Naive thymus-derived CD4-positive, alpha-beta T cell (primary cell): Measurements from ENCODE around the gene PAX7. TPM values are rescaled to one million over a fixed set of nuclear protein-coding genes. Genes with fewer than 3 reads are reported as not detected.

Source experiments
- ATAC-seq: fragments of 150-1000 bp; cut with Tn5 transposase; 2 replicates; pipeline ENCODE4 v1.10.0; 2021; ENCODE audit warnings: mild to moderate bottlenecking, moderate library complexity
- CTCF ChIA-PET: fragments of 350-600 bp; sonication (Branson Sonifier 250); formaldehyde crosslinking; loops from one replicate; lab custom pipeline; 2021; ENCODE audit warnings: antibody characterized with exemption; lab: Charles Lee
- POLR2A ChIA-PET: fragments of 350-600 bp; sonication (Branson Sonifier 250); formaldehyde crosslinking; loops from one replicate; lab custom pipeline; 2021; ENCODE audit warnings: antibody characterized with exemption, inconsistent platforms; lab: Charles Lee
- DNase-seq, 9 donors: peaks; one replicate each; pipeline versions ENCODE4 v3.0.0 to v3.0.0-alpha.2; 2020 to 2022; ENCODE audit warnings: mixed read lengths in 1 of 9
- H3K27ac ChIP-seq: one replicate; pipeline ENCODE4 v1.7.0; 2013; ENCODE audit warnings: mild to moderate bottlenecking, low read depth, low read length, moderate library complexity
- H3K27me3 ChIP-seq, 2 donors: one replicate each; pipeline ENCODE4 v1.7.0; 2013; ENCODE audit warnings: low read length in 2 of 2, mild to moderate bottlenecking in 2 of 2, moderate library complexity in 2 of 2; ENCODE audit not compliant: control insufficient read depth in 2 of 2, insufficient read depth in 2 of 2
- H3K36me3 ChIP-seq, 3 experiments: 1 replicate in 2 of 3; 2 replicates in 1 of 3; pipeline ENCODE4 v1.7.0; 2013; ENCODE audit warnings: low read length in 3 of 3, mild to moderate bottlenecking in 3 of 3, moderate library complexity in 1 of 3; ENCODE audit not compliant: insufficient read depth in 3 of 3, control insufficient read depth in 2 of 3
- H3K4me1 ChIP-seq, 2 donors: one replicate each; pipeline ENCODE4 v1.7.0; 2013; ENCODE audit warnings: low read length in 2 of 2, mild to moderate bottlenecking in 2 of 2, moderate library complexity in 1 of 2; ENCODE audit not compliant: control insufficient read depth in 2 of 2, insufficient read depth in 2 of 2
- H3K4me3 ChIP-seq: 2 replicates; pipeline ENCODE4 v1.7.0; 2013; ENCODE audit warnings: mild to moderate bottlenecking, low read length
- H3K9me3 ChIP-seq, 3 experiments: 1 replicate in 2 of 3; 2 replicates in 1 of 3; pipeline ENCODE4 v1.7.0; 2013; ENCODE audit warnings: low read length in 3 of 3; ENCODE audit not compliant: control insufficient read depth in 2 of 3
- H3K27ac Mint-ChIP-seq, 9 donors: one replicate each; pipeline ENCODE4 v1.8.0; 2020 to 2022; ENCODE audit warnings: mixed read lengths in 9 of 9, mild to moderate bottlenecking in 8 of 9, moderate library complexity in 5 of 9, inconsistent platforms in 2 of 9
- H3K27me3 Mint-ChIP-seq, 5 donors: one replicate each; pipeline ENCODE4 v1.8.0; 2021 to 2022; ENCODE audit warnings: mixed read lengths in 5 of 5, mild to moderate bottlenecking in 1 of 5
- H3K36me3 Mint-ChIP-seq, 5 donors: one replicate each; pipeline ENCODE4 v1.8.0; 2020 to 2022; ENCODE audit warnings: mixed read lengths in 5 of 5, mild to moderate bottlenecking in 3 of 5, inconsistent platforms in 1 of 5
- H3K4me1 Mint-ChIP-seq, 7 donors: one replicate each; pipeline ENCODE4 v1.8.0; 2020 to 2022; ENCODE audit warnings: mixed read lengths in 7 of 7, mild to moderate bottlenecking in 3 of 7, inconsistent platforms in 1 of 7
- H3K4me3 Mint-ChIP-seq, 10 donors: one replicate each; pipeline ENCODE4 v1.8.0; 2020 to 2022; ENCODE audit warnings: mild to moderate bottlenecking in 10 of 10, mixed read lengths in 10 of 10, moderate library complexity in 6 of 10, inconsistent platforms in 2 of 10
- H3K9me3 Mint-ChIP-seq, 11 donors: one replicate each; pipeline ENCODE4 v1.8.0; 2020 to 2022; ENCODE audit warnings: mixed read lengths in 11 of 11, mild to moderate bottlenecking in 4 of 11, inconsistent platforms in 1 of 11, moderate library complexity in 1 of 11
- intact Hi-C, 2 donors: fragments of 100-400 bp; cut with micrococcal nuclease; formaldehyde crosslinking; loops; one replicate each; pipeline ENCODE4 v1.15.1; 2023
- polyA plus RNA-seq, 2 donors: library from polyadenylated mRNA; unstranded; fragments of 300-500 nt; fragmentation: Illumina TruSeq; gene quantifications; one replicate each; pipeline ENCODE4 v1.2.3, GENCODE V29; 2021
- total RNA-seq, 6 experiments: library from RNA in 5 of 6; stranded (reverse) in 5 of 6; gene quantifications; 1 replicate in 5 of 6; 2 replicates in 1 of 6; pipeline ENCODE4 v1.2.3 and lab custom pipeline; 2021 to 2026

PAX7 gene
- total and polyA plus RNA-seq, 7 experiments from 2014 or later, result not detected

- intact Hi-C loops, result no loop called here
- no peaks in the 10 kb centered on the region for H3K9me3 ChIP-seq
- Mint-ChIP-seq H3K27ac (no peak overlapping the region), H3K9me3 (peaks cover 0 to 2% (median 0%) of the 10 kb centered on the region in 11 donors), H3K4me1 (peaks cover 0 to 25% (median 7%) of the 10 kb centered on the region in 7 donors), H3K36me3 (no peaks in the 10 kb centered on the region), H3K27me3 (peaks cover 11 to 36% (median 19%) of the 10 kb centered on the region in 5 donors), H3K4me3 (no peak overlapping the region)
- ATAC-seq (no peak), DNase-seq (no peak)
- H3K4me1 ChIP-seq, result peaks cover 0 to 3% of the 10 kb centered on the region in 2 donors
- H3K4me3 ChIP-seq, result no peak overlapping the region
- H3K36me3 ChIP-seq, result no peaks in the 10 kb centered on the region
- CTCF ChIA-PET, result interaction anchor here (0.7 kb wide), 1 partner anchor 143 kb away, joined by 5 read pairs; no protein-coding TSS in a partner anchor
- POLR2A ChIA-PET, result no interaction called here
- H3K27me3 ChIP-seq, result no peaks in the 10 kb centered on the region
- H3K27ac ChIP-seq, result no peak overlapping the region
Observed at GRCh38 chr1:18676332-18676781, 45.7 kb downstream of the PAX7 start.

- ChIA-PET POLR2A (no interaction called here), CTCF (interaction anchor here (0.7 to 6.8 kb wide), 11 partner anchors 12 to 94 kb away, joined by 3 to 58 read pairs (median 5); no protein-coding TSS in a partner anchor)
- no peaks in the 10 kb centered on the region for H3K36me3 ChIP-seq
- DNase-seq (peak in 6 of 9 donors; percentile 10 to 55 (median 38)), ATAC-seq (no peak)
- peaks cover 0 to 3% (median 0%) of the 10 kb centered on the region in 11 donors for H3K9me3 Mint-ChIP-seq
- no peaks in the 10 kb centered on the region for H3K27me3 ChIP-seq
- peaks cover 0 to 3% of the 10 kb centered on the region in 2 donors for H3K4me1 ChIP-seq
- H3K27me3 Mint-ChIP-seq, result peaks cover 2 to 27% (median 14%) of the 10 kb centered on the region in 5 donors
- no peaks in the 10 kb centered on the region for H3K9me3 ChIP-seq
- no peak overlapping the region for H3K27ac ChIP-seq
- no peak overlapping the region for H3K4me3 ChIP-seq
- H3K36me3 Mint-ChIP-seq, result no peaks in the 10 kb centered on the region
- intact Hi-C loops, result loop anchor here (1.0 to 2.0 kb wide), 3 partner anchors 30 to 84 kb away; no protein-coding TSS in a partner anchor
- peaks cover 0 to 10% (median 2%) of the 10 kb centered on the region in 7 donors for H3K4me1 Mint-ChIP-seq
- no peak overlapping the region for H3K4me3 Mint-ChIP-seq
- H3K27ac Mint-ChIP-seq, result no peak overlapping the region
Observed at GRCh38 chr1:18681423-18681835, 50.8 kb downstream of the PAX7 start.

- DNase-seq (no peak), ATAC-seq (no peak)
- CTCF ChIA-PET, result interaction anchor here (0.6 to 6.8 kb wide), 4 partner anchors 18 to 85 kb away, joined by 3 to 58 read pairs (median 6); no protein-coding TSS in a partner anchor
- no peaks in the 10 kb centered on the region for H3K27me3 ChIP-seq
- intact Hi-C loops, result no loop called here
- H3K4me3 ChIP-seq, result no peak overlapping the region
- Mint-ChIP-seq H3K27me3 (peaks cover 2 to 24% (median 8%) of the 10 kb centered on the region in 5 donors), H3K9me3 (peaks cover 0 to 3% (median 0%) of the 10 kb centered on the region in 11 donors), H3K36me3 (no peaks in the 10 kb centered on the region), H3K4me3 (no peak overlapping the region), H3K27ac (no peak overlapping the region), H3K4me1 (peaks cover 0 to 5% (median 0%) of the 10 kb centered on the region in 7 donors)
- H3K27ac ChIP-seq, result no peak overlapping the region
- H3K4me1 ChIP-seq, result no peaks in the 10 kb centered on the region
- no peaks in the 10 kb centered on the region for H3K36me3 ChIP-seq
- H3K9me3 ChIP-seq, result no peaks in the 10 kb centered on the region
- POLR2A ChIA-PET, result interaction anchor here (0.6 kb wide), 1 partner anchor 86 kb away, joined by 4 read pairs; no protein-coding TSS in a partner anchor
Observed at GRCh38 chr1:18682375-18682774, 51.7 kb downstream of the PAX7 start.

GRCh38 chr1:18684303-18684702, 53.7 kb downstream of the PAX7 start:
- Mint-ChIP-seq H3K36me3 (no peaks in the 10 kb centered on the region), H3K4me1 (peaks cover 0 to 5% (median 0%) of the 10 kb centered on the region in 7 donors), H3K4me3 (no peak overlapping the region), H3K27ac (no peak overlapping the region), H3K27me3 (peaks cover 0 to 22% (median 4%) of the 10 kb centered on the region in 5 donors), H3K9me3 (peaks cover 0 to 3% (median 0%) of the 10 kb centered on the region in 11 donors)
- no peaks in the 10 kb centered on the region for H3K4me1 ChIP-seq
- H3K4me3 ChIP-seq, result no peak overlapping the region
- H3K27ac ChIP-seq, result no peak overlapping the region
- no peaks in the 10 kb centered on the region for H3K36me3 ChIP-seq
- POLR2A ChIA-PET, result no interaction called here
- no peaks in the 10 kb centered on the region for H3K27me3 ChIP-seq
- DNase-seq (no peak), ATAC-seq (no peak)
- H3K9me3 ChIP-seq, result no peaks in the 10 kb centered on the region
- CTCF ChIA-PET, result interaction anchor here (6.8 kb wide), 1 partner anchor 87 kb away, joined by 58 read pairs; no protein-coding TSS in a partner anchor
- intact Hi-C loops, result no loop called here

GRCh38 chr1:18686540-18686939, 55.9 kb downstream of the PAX7 start:
- POLR2A ChIA-PET, result no interaction called here

GRCh38 chr1:18687273-18687672, 56.6 kb downstream of the PAX7 start:
- intact Hi-C loops, result no loop called here
- Histone ChIP-seq H3K4me1 (no peaks in the 10 kb centered on the region), H3K4me3 (no peak overlapping the region), H3K27me3 (no peaks in the 10 kb centered on the region), H3K9me3 (no peaks in the 10 kb centered on the region), H3K36me3 (no peaks in the 10 kb centered on the region), H3K27ac (no peak overlapping the region)
- POLR2A ChIA-PET, result no interaction called here
- Mint-ChIP-seq H3K27me3 (peaks cover 2 to 33% (median 15%) of the 10 kb centered on the region in 5 donors), H3K4me1 (peaks cover 0 to 7% (median 0%) of the 10 kb centered on the region in 7 donors), H3K27ac (no peak overlapping the region), H3K36me3 (no peaks in the 10 kb centered on the region), H3K9me3 (no peaks in the 10 kb centered on the region), H3K4me3 (no peak overlapping the region)
- CTCF ChIA-PET, result no interaction called here
- DNase-seq (no peak), ATAC-seq (no peak)

More at GRCh38 chr1:18686540-18686939, 55.9 kb downstream of the PAX7 start:
- peaks cover 0 to 26% (median 7%) of the 10 kb centered on the region in 5 donors for H3K27me3 Mint-ChIP-seq
- no peak overlapping the region for H3K27ac Mint-ChIP-seq
- Histone ChIP-seq H3K36me3 (no peaks in the 10 kb centered on the region), H3K9me3 (no peaks in the 10 kb centered on the region), H3K27ac (no peak overlapping the region), H3K4me1 (no peaks in the 10 kb centered on the region), H3K4me3 (no peak overlapping the region), H3K27me3 (no peaks in the 10 kb centered on the region)
- peaks cover 0 to 5% (median 0%) of the 10 kb centered on the region in 7 donors for H3K4me1 Mint-ChIP-seq
- no peaks in the 10 kb centered on the region for H3K9me3 Mint-ChIP-seq
- no peak overlapping the region for H3K4me3 Mint-ChIP-seq
- no peaks in the 10 kb centered on the region for H3K36me3 Mint-ChIP-seq
- CTCF ChIA-PET, result interaction anchor here (1.5 kb wide), 1 partner anchor 92 kb away, joined by 8 read pairs; no protein-coding TSS in a partner anchor
- DNase-seq, result peak in 6 of 9 donors; percentile 16 to 42 (median 31)
- intact Hi-C loops, result no loop called here
- ATAC-seq, result peak; percentile 65
